Measurements from ENCODE around the gene PCBP1.
"Not testable (repeated sequence)": the region's sequence is repeated elsewhere in the genome, so short reads cannot be mapped to it uniquely, and the experiment has no call there.

The PCBP1 gene

GRCh38 chr2:70124983-70125480, 37.8 kb downstream of the PCBP1 start:
- in situ Hi-C loops (cut with HindIII; ENCODE audit: low sequenced_read_pairs), result no loop called here
- peak overlapping the region; percentile 45 for H3K4me3 ChIP-seq (ENCODE audit: low read depth, low read length)
- DNase-seq (ENCODE audit: low read depth, low spot score), result peak; percentile 62
- TF ChIP-seq CTCF (IDR thresholded peaks at IDR 0.05; ENCODE audit: low read depth, low read length), result no peak

- H3K4me3 ChIP-seq (ENCODE audit: low read depth, low read length), result peak overlapping the region; percentile 45
- TF ChIP-seq CTCF (IDR thresholded peaks at IDR 0.05; ENCODE audit: low read depth, low read length), result no peak
- in situ Hi-C loops (cut with HindIII; ENCODE audit: low sequenced_read_pairs), result no loop called here
- no peak for DNase-seq (ENCODE audit: low read depth, low spot score)
Measured at GRCh38 chr2:70125498-70125898, 38.2 kb downstream of the PCBP1 start.

- TF ChIP-seq CTCF (IDR thresholded peaks at IDR 0.05; ENCODE audit: low read depth, low read length), result no peak
- in situ Hi-C loops (cut with HindIII; ENCODE audit: low sequenced_read_pairs), result no loop called here
- H3K4me3 ChIP-seq (ENCODE audit: low read depth, low read length), result no peak overlapping the region
- no peak for DNase-seq (ENCODE audit: low read depth, low spot score)
Measured at GRCh38 chr2:70126413-70126812, 39.1 kb downstream of the PCBP1 start.

GRCh38 chr2:70128005-70128404, 40.7 kb downstream of the PCBP1 start:
- in situ Hi-C loops (cut with HindIII; ENCODE audit: low sequenced_read_pairs), result no loop called here
- TF ChIP-seq CTCF (IDR thresholded peaks at IDR 0.05; ENCODE audit: low read depth, low read length), result no peak
- DNase-seq (ENCODE audit: low read depth, low spot score), result no peak
- no peak overlapping the region for H3K4me3 ChIP-seq (ENCODE audit: low read depth, low read length)

- DNase-seq (ENCODE audit: low read depth, low spot score); in situ Hi-C loops (cut with HindIII; ENCODE audit: low sequenced_read_pairs); H3K4me3 ChIP-seq (ENCODE audit: low read depth, low read length): not testable (repeated sequence)
Measured at GRCh38 chr2:70131344-70132143, 44.3 kb downstream of the PCBP1 start.

GRCh38 chr2:70132244-70133126, 45.2 kb downstream of the PCBP1 start:
- peak overlapping the region; percentile 16 for H3K4me3 ChIP-seq (ENCODE audit: low read depth, low read length)
- in situ Hi-C loops (cut with HindIII; ENCODE audit: low sequenced_read_pairs), result no loop called here
- TF ChIP-seq CTCF (IDR thresholded peaks at IDR 0.05; ENCODE audit: low read depth, low read length), result no peak
- peak; percentile 82 for DNase-seq (ENCODE audit: low read depth, low spot score)

GRCh38 chr2:70133127-70133452, 45.8 kb downstream of the PCBP1 start:
- DNase-seq (ENCODE audit: low read depth, low spot score), result no peak
- TF ChIP-seq CTCF (IDR thresholded peaks at IDR 0.05; ENCODE audit: low read depth, low read length), result no peak
- no peak overlapping the region for H3K4me3 ChIP-seq (ENCODE audit: low read depth, low read length)
- in situ Hi-C loops (cut with HindIII; ENCODE audit: low sequenced_read_pairs), result no loop called here

Data from astrocyte of the spinal cord (primary cell).